ENCODE data around the gene POLR3E.

The POLR3E gene

GRCh38 chr16:22312897-22313781 is 15.9 kb downstream of the POLR3E start (continued):
- TF ChIP-seq TSHZ2 (CRISPR knock-in tag; IDR thresholded peaks at IDR 0.05), result no peak

GRCh38 chr16:22313876-22314470 is 16.8 kb downstream of the POLR3E start:
- ATAC-seq, result no peak
- TF ChIP-seq PPARA (CRISPR knock-in tag; IDR thresholded peaks at IDR 0.05; ENCODE audit: borderline replicate concordance), result no peak
- no peak for TF ChIP-seq TCF4 (CRISPR knock-in tag; IDR thresholded peaks at IDR 0.05; ENCODE audit: borderline replicate concordance)
- TF ChIP-seq CSDC2 (CRISPR knock-in tag; IDR thresholded peaks at IDR 0.05), result no peak
- no peak for TF ChIP-seq ZNF565 (CRISPR knock-in tag; conservative IDR thresholded peaks at IDR 0.05; ENCODE audit: low read depth)
- no peak for TF ChIP-seq ARNTL (CRISPR knock-in tag; IDR thresholded peaks at IDR 0.05; ENCODE audit: borderline replicate concordance, low read depth)
- TF ChIP-seq, protein P1, sequence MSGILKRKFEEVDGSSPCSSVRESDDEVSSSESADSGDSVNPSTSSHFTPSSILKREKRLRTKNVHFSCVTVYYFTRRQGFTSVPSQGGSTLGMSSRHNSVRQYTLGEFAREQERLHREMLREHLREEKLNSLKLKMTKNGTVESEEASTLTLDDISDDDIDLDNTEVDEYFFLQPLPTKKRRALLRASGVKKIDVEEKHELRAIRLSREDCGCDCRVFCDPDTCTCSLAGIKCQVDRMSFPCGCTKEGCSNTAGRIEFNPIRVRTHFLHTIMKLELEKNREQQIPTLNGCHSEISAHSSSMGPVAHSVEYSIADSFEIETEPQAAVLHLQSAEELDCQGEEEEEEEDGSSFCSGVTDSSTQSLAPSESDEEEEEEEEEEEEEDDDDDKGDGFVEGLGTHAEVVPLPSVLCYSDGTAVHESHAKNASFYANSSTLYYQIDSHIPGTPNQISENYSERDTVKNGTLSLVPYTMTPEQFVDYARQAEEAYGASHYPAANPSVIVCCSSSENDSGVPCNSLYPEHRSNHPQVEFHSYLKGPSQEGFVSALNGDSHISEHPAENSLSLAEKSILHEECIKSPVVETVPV (CRISPR knock-in tag; IDR thresholded peaks at IDR 0.05), result no peak

GRCh38 chr16:22314661-22315626 is 17.7 kb downstream of the POLR3E start:
- TF ChIP-seq, protein P1 (CRISPR knock-in tag; IDR thresholded peaks at IDR 0.05), result no peak
- no peak for TF ChIP-seq ZNF8 (CRISPR knock-in tag; IDR thresholded peaks at IDR 0.05)
- ATAC-seq, result no peak

- ATAC-seq, result no peak
- TF ChIP-seq GLIS3 (CRISPR knock-in tag; IDR thresholded peaks at IDR 0.05) (no peak), SNAI2 (CRISPR knock-in tag; IDR thresholded peaks at IDR 0.05) (no peak), OSR1 (CRISPR knock-in tag; IDR thresholded peaks at IDR 0.05) (no peak), ZNF8 (CRISPR knock-in tag; IDR thresholded peaks at IDR 0.05) (no peak), CSDC2 (CRISPR knock-in tag; IDR thresholded peaks at IDR 0.05) (no peak), TCF4 (CRISPR knock-in tag; IDR thresholded peaks at IDR 0.05; ENCODE audit: borderline replicate concordance) (no peak), ZNF70 (CRISPR knock-in tag; IDR thresholded peaks at IDR 0.05) (no peak), ZC3H10 (CRISPR knock-in tag; IDR thresholded peaks at IDR 0.05) (no peak), PPARA (CRISPR knock-in tag; IDR thresholded peaks at IDR 0.05; ENCODE audit: borderline replicate concordance) (no peak), TSHZ2 (CRISPR knock-in tag; IDR thresholded peaks at IDR 0.05) (no peak), TOX (CRISPR knock-in tag; IDR thresholded peaks at IDR 0.05; ENCODE audit: borderline replicate concordance) (no peak)
- TF ChIP-seq, protein P1 (CRISPR knock-in tag; IDR thresholded peaks at IDR 0.05), result no peak
- TF ChIP-seq, protein P2, sequence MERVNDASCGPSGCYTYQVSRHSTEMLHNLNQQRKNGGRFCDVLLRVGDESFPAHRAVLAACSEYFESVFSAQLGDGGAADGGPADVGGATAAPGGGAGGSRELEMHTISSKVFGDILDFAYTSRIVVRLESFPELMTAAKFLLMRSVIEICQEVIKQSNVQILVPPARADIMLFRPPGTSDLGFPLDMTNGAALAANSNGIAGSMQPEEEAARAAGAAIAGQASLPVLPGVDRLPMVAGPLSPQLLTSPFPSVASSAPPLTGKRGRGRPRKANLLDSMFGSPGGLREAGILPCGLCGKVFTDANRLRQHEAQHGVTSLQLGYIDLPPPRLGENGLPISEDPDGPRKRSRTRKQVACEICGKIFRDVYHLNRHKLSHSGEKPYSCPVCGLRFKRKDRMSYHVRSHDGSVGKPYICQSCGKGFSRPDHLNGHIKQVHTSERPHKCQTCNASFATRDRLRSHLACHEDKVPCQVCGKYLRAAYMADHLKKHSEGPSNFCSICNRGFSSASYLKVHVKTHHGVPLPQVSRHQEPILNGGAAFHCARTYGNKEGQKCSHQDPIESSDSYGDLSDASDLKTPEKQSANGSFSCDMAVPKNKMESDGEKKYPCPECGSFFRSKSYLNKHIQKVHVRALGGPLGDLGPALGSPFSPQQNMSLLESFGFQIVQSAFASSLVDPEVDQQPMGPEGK (CRISPR knock-in tag; IDR thresholded peaks at IDR 0.05; ENCODE audit: borderline replicate concordance), result no peak
- TF ChIP-seq, protein P3, sequence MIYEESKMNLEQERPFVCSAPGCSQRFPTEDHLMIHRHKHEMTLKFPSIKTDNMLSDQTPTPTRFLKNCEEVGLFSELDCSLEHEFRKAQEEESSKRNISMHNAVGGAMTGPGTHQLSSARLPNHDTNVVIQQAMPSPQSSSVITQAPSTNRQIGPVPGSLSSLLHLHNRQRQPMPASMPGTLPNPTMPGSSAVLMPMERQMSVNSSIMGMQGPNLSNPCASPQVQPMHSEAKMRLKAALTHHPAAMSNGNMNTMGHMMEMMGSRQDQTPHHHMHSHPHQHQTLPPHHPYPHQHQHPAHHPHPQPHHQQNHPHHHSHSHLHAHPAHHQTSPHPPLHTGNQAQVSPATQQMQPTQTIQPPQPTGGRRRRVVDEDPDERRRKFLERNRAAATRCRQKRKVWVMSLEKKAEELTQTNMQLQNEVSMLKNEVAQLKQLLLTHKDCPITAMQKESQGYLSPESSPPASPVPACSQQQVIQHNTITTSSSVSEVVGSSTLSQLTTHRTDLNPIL (CRISPR knock-in tag; IDR thresholded peaks at IDR 0.05; ENCODE audit: low read depth), result no peak
Observed at GRCh38 chr16:22315979-22316378, 18.8 kb downstream of the POLR3E start.
